Measurements from ENCODE around the gene PEA15.

The PEA15 gene

GRCh38 chr1:160191756-160192155 is 13.4 kb upstream of the PEA15 start:
- H3K27me3 ChIP-seq (ENCODE audit: control insufficient read depth, insufficient read depth, low read length), result no peaks in the 10 kb centered on the region
- H2AFZ ChIP-seq, result no peak overlapping the region
- no peaks in the 10 kb centered on the region for H3K9me3 ChIP-seq (ENCODE audit: control insufficient read depth, low read length)
- no peaks in the 10 kb centered on the region for H3K36me3 ChIP-seq (ENCODE audit: control insufficient read depth, insufficient read depth, low read length)
- no peaks in the 10 kb centered on the region for H3K79me2 ChIP-seq
- no peak overlapping the region for H3K4me3 ChIP-seq (ENCODE audit: low read depth, low read length)
- no peak overlapping the region for H3K9ac ChIP-seq
- no peak overlapping the region for H3K4me2 ChIP-seq (ENCODE audit: low read length)
- peaks cover 4% of the 10 kb centered on the region for H3K4me1 ChIP-seq
- H3K27ac ChIP-seq, result no peak overlapping the region
- TF ChIP-seq CTCF (IDR thresholded peaks at IDR 0.05), result no peak

- Histone ChIP-seq H2AFZ (no peak overlapping the region), H3K9me3 (ENCODE audit: control insufficient read depth, low read length) (no peaks in the 10 kb centered on the region), H3K36me3 (ENCODE audit: control insufficient read depth, insufficient read depth, low read length) (no peaks in the 10 kb centered on the region), H3K27ac (no peak overlapping the region), H3K79me2 (no peaks in the 10 kb centered on the region), H3K4me1 (peaks cover 4% of the 10 kb centered on the region), H3K4me3 (ENCODE audit: low read depth, low read length) (no peak overlapping the region), H3K27me3 (ENCODE audit: control insufficient read depth, insufficient read depth, low read length) (no peaks in the 10 kb centered on the region), H3K9ac (no peak overlapping the region), H3K4me2 (ENCODE audit: low read length) (no peak overlapping the region)
- no peak for TF ChIP-seq CTCF (IDR thresholded peaks at IDR 0.05)
Measured at GRCh38 chr1:160192234-160192633, 12.9 kb upstream of the PEA15 start.

GRCh38 chr1:160193091-160193819 is 11.9 kb upstream of the PEA15 start:
- H3K27ac ChIP-seq, result no peak overlapping the region
- H3K9ac ChIP-seq, result no peak overlapping the region

GRCh38 chr1:160193832-160194736 is 11.1 kb upstream of the PEA15 start:
- no peak overlapping the region for H3K4me2 ChIP-seq (ENCODE audit: low read length)
- TF ChIP-seq CTCF (IDR thresholded peaks at IDR 0.05), result no peak
- H3K79me2 ChIP-seq, result no peaks in the 10 kb centered on the region
- no peaks in the 10 kb centered on the region for H3K9me3 ChIP-seq (ENCODE audit: control insufficient read depth, low read length)
- H3K27me3 ChIP-seq (ENCODE audit: control insufficient read depth, insufficient read depth, low read length), result no peaks in the 10 kb centered on the region
- H3K4me1 ChIP-seq, result peaks cover 4% of the 10 kb centered on the region
- H3K36me3 ChIP-seq (ENCODE audit: control insufficient read depth, insufficient read depth, low read length), result no peaks in the 10 kb centered on the region
- no peak overlapping the region for H3K27ac ChIP-seq
- no peak overlapping the region for H3K9ac ChIP-seq
- no peak overlapping the region for H3K4me3 ChIP-seq (ENCODE audit: low read depth, low read length)
- no peak overlapping the region for H2AFZ ChIP-seq

More at GRCh38 chr1:160193091-160193819, 11.9 kb upstream of the PEA15 start:
- Histone ChIP-seq H3K79me2 (no peaks in the 10 kb centered on the region), H3K36me3 (ENCODE audit: control insufficient read depth, insufficient read depth, low read length) (no peaks in the 10 kb centered on the region), H2AFZ (peak overlapping the region; percentile 42), H3K4me3 (ENCODE audit: low read depth, low read length) (no peak overlapping the region), H3K4me1 (peaks cover 4% of the 10 kb centered on the region), H3K4me2 (ENCODE audit: low read length) (peak overlapping the region; percentile 7), H3K9me3 (ENCODE audit: control insufficient read depth, low read length) (no peaks in the 10 kb centered on the region), H3K27me3 (ENCODE audit: control insufficient read depth, insufficient read depth, low read length) (no peaks in the 10 kb centered on the region)
- TF ChIP-seq CTCF (IDR thresholded peaks at IDR 0.05), result peak; percentile 84

Measured in parathyroid adenoma (tissue), 2 donors.